K562 (cell line): ENCODE results near the gene PILRA. TPM values are rescaled to one million over a fixed set of nuclear protein-coding genes. Genes with fewer than 3 reads are reported as not detected.
A peak's percentile ranks its signal among the peaks of the same experiment; 100 is the strongest.
"Not testable (repeated sequence)": the region's sequence is repeated elsewhere in the genome, so short reads cannot be mapped to it uniquely, and the experiment has no call there.

Experiments
- AFF4 ChIP-seq: sonication (generic); formaldehyde crosslinking; IDR thresholded peaks from 2 replicates; pipeline ENCODE4 v1.8.0; 2023; ENCODE audit warnings: mild to moderate bottlenecking, missing genetic modification reagents
- CGGBP1 ChIP-seq: fragments of 250-450 bp; sonication (Bioruptor Pico); IDR thresholded peaks from 2 replicates; pipeline ENCODE4 v1.9.0; 2021; ENCODE audit warnings: mild to moderate bottlenecking
- CREB3L1 ChIP-seq: fragments of 450-650 bp; IDR thresholded peaks from 2 replicates; pipeline ENCODE4 v1.6.1; 2014; ENCODE audit warnings: low read depth, mild to moderate bottlenecking, moderate library complexity, borderline replicate concordance
- KLF1 ChIP-seq: fragments of 450-650 bp; IDR thresholded peaks from 2 replicates; pipeline ENCODE4 v1.6.1; 2016; ENCODE audit warnings: missing genetic modification characterization, missing compliant biosample characterization
- MYBL2 ChIP-seq, 2 experiments: fragments of 450-650 bp in 1 of 2; sonication (generic) in 1 of 2; formaldehyde crosslinking in 1 of 2; IDR thresholded peaks; 2 replicates each; pipeline versions ENCODE4 v1.6.1 to v1.8.1; 2017 to 2022; ENCODE audit warnings: borderline replicate concordance in 1 of 2, inconsistent platforms in 1 of 2, low read depth in 1 of 2, mild to moderate bottlenecking in 1 of 2, missing genetic modification reagents in 1 of 2, moderate library complexity in 1 of 2
- PHF20 ChIP-seq: fragments of 450-650 bp; IDR thresholded peaks from 2 replicates; pipeline ENCODE4 v1.6.1; 2018; ENCODE audit not compliant: partially characterized antibody
- POLR2B ChIP-seq: fragments of 450-650 bp; IDR thresholded peaks from 2 replicates; pipeline ENCODE4 v1.6.1; 2018; ENCODE audit warnings: low read depth; ENCODE audit not compliant: partially characterized antibody
- SUPT5H ChIP-seq: fragments of 450-650 bp; IDR thresholded peaks from 2 replicates; pipeline ENCODE4 v1.6.1; 2016
- ZBTB12 ChIP-seq: fragments of 250-450 bp; sonication (Bioruptor Pico); IDR thresholded peaks from 2 replicates; pipeline ENCODE4 v1.4.0; 2020
- ZFP91 ChIP-seq: sonication (generic); formaldehyde crosslinking; IDR thresholded peaks from 2 replicates; pipeline ENCODE4 v1.8.0; 2022; ENCODE audit warnings: mild to moderate bottlenecking, missing genetic modification reagents
- ZNF644 ChIP-seq: fragments of 200-800 bp; sonication (Bioruptor generic); IDR thresholded peaks from 2 replicates; pipeline ENCODE4 v1.6.1; 2016; ENCODE audit warnings: low read depth, missing genetic modification characterization, missing compliant biosample characterization
- polyA plus RNA-seq, 8 experiments: library from polyadenylated mRNA; depleted of rRNA in 4 of 8; stranded (reverse) in 5 of 8; unstranded in 3 of 8; fragments of >200 nt; fragmentation: Nextera tagmentation in 2 of 8; fragmentation: Illumina TruSeq in 1 of 8; extraction: Ambion mirVana in 2 of 8; extraction: Trizol in 1 of 8; gene quantifications; 2 replicates each; pipeline versions ENCODE4 v1.2.1 to v1.2.3, GENCODE V29; 2011 to 2014; ENCODE audit warnings: inconsistent platforms in 1 of 8, missing spikeins in 1 of 8
- total RNA-seq, 7 experiments: library from RNA; depleted of rRNA in 6 of 7; stranded (reverse); fragments of >200 nt in 6 of 7; fragmentation: Illumina TruSeq in 2 of 7; extraction: Trizol in 2 of 7; gene quantifications; 2 replicates each; pipeline versions ENCODE4 v1.2.1 to v1.2.3, GENCODE V29; 2011 to 2021; ENCODE audit warnings: low replicate concordance in 1 of 7

Gene PILRA
- total and polyA plus RNA-seq, 9 of the 15 experiments (the other 6 are each of a cell fraction or from before 2014, with no cell fraction given) = 0.13 to 1.8 (median 0.62) TPM

- TF ChIP-seq AFF4 (CRISPR knock-in tag) (peak; percentile 48), SUPT5H (peak; percentile 100), PHF20 (peak; percentile 91), ZFP91 (CRISPR knock-in tag) (0 out of 2 replicates have a peak, but pooled peaks have one; percentile 9), MYBL2 (IDR thresholded peaks at IDR 0.05; ENCODE audit: low read depth) (peak; percentile 93), KLF1 (tag) (0 out of 2 replicates have a peak, but pooled peaks have one; percentile 16), ZNF644 (tag) (0 out of 2 replicates have a peak, but pooled peaks have one; percentile 22), ZBTB12 (CRISPR knock-in tag) (peak; percentile 66), POLR2B (peak; percentile 99), CGGBP1 (CRISPR knock-in tag) (peak; percentile 71), CREB3L1 (peak; percentile 73; the same call in 1 of the 2 replicates)
- not testable (repeated sequence) for TF ChIP-seq MYBL2 (CRISPR knock-in tag; IDR thresholded peaks at IDR 0.05; ENCODE audit: borderline replicate concordance)
These were observed 37.5 kb upstream of the PILRA start (continued) for GRCh38 chr7:100335566-100336466.
